ENCODE results near the gene DDX10.
A peak's percentile ranks its signal among the peaks of the same experiment; 100 is the strongest.

DDX10 gene

GRCh38 chr11:108947654-108948570 is 283.0 kb downstream of the DDX10 start:
- no peak overlapping the region for H3K4me3 ChIP-seq (ENCODE audit: low read depth, low read length)
- no peak for TF ChIP-seq CTCF (IDR thresholded peaks at IDR 0.05; ENCODE audit: insufficient read depth, low read depth, low read length, missing control alignments)
- DNase-seq (ENCODE audit: low read depth) = no peak

GRCh38 chr11:108958368-108959104 is 293.7 kb downstream of the DDX10 start:
- no peak for TF ChIP-seq CTCF (IDR thresholded peaks at IDR 0.05; ENCODE audit: insufficient read depth, low read depth, low read length, missing control alignments)
- DNase-seq (ENCODE audit: low read depth) = peak; percentile 53
- no peak overlapping the region for H3K4me3 ChIP-seq (ENCODE audit: low read depth, low read length)

DNA sequence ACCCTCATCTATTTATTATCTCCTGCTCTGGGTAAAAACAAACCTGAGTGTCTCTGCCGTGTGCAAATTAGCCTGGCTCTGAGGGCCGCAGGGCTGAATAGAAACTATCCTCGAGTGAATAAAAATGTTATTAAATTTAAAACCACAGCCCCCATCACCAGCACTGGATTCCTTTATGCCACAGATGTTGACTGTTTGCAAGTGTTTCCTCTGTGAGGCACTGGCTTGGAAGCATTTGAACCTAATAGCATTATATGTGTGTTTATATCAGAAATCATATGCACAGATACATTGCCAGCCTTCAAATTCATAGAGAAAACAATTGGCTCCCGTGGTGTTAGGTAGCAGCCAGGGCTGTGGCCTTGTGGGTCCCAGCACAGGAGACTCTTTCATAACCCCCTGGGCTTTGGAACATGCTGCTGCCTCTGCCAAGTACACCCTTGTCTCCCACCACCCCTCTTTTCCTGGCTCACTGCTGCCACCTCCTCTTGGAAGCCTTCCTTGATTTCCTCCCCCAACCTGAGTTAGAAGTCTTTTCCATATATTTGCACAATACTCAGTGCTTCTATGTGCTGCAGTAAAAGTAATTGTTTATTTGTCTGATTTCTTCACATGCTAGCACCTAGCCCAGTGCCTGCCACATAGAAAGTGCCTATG is 294.4 kb downstream of the DDX10 start:
- H3K4me3 ChIP-seq (ENCODE audit: low read depth, low read length) = no peak overlapping the region
- no peak for TF ChIP-seq CTCF (IDR thresholded peaks at IDR 0.05; ENCODE audit: insufficient read depth, low read depth, low read length, missing control alignments)
- no peak for DNase-seq (ENCODE audit: low read depth)

DNA sequence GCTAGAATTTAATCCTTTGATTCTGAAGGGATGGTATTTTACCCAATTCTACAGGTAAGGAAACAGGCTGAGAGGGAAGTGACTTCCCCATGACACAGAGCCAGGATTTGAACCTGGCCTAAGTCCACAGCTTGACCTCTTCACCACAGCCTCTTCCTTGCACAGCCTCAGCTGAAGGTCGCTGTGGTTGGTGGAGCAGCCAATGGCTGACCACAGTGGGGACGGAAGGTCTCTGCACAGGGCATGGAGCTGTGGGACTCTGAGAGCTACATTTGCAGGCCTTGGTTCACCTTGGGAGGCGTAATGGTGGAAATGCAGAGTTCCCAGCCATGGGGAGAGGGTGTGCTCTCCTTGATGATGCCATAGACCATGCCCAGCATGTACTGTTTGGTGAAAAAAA is 295.0 kb downstream of the DDX10 start:
- no peak for DNase-seq (ENCODE audit: low read depth)
- TF ChIP-seq CTCF (IDR thresholded peaks at IDR 0.05; ENCODE audit: insufficient read depth, low read depth, low read length, missing control alignments) = no peak
- H3K4me3 ChIP-seq (ENCODE audit: low read depth, low read length) = no peak overlapping the region

DNA sequence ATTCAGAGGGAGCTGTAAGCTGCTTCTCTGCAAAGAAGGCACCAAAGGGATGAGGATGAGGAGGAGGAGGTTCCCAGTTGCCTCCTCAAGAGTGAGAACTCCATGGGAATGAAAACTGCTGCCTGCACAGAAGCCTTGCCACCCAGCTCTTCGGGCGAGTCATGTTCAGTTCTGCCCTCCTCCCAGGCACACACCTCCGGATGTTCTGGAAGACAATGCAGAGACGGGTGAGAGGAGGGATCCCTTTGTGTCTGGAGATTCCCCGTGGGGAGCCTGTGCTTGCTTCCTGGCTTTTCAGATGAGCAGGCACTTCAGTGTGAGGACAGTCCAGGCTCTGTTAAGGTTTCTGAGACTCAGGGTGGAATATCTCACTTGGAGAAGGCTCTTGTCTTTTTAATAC is 295.6 kb downstream of the DDX10 start:
- TF ChIP-seq CTCF (IDR thresholded peaks at IDR 0.05; ENCODE audit: insufficient read depth, low read depth, low read length, missing control alignments) = no peak

DNA sequence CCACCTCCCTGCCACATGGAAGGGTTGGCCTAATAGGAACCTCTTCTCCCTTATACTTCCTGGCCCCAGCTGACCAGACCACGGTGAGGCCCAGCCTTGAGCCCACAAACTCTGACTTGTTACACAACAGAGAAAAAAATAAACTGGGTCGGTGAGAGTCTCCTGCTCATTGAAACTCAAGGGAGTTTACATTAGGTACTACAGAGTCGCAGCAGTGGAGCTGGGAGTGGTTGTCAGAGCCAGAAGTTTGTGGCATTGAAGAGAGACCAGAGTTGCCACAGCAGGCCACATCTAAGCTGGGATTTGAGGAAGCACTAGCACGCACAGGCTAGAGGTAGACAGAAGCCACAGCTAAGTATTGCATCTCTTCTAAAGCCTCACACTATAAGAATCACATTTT is 296.2 kb downstream of the DDX10 start:
- no peak overlapping the region for H3K4me3 ChIP-seq (ENCODE audit: low read depth, low read length)
- DNase-seq (ENCODE audit: low read depth) = peak; percentile 6
- no peak for TF ChIP-seq CTCF (IDR thresholded peaks at IDR 0.05; ENCODE audit: insufficient read depth, low read depth, low read length, missing control alignments)

More for the DNA sequence above, 295.6 kb downstream of the DDX10 start:
- H3K4me3 ChIP-seq (ENCODE audit: low read depth, low read length) = no peak overlapping the region
- DNase-seq (ENCODE audit: low read depth) = no peak
